Neuronal stem cell (in vitro differentiated cells): ENCODE data around the gene DCHS1.

Experiments
- DNase-seq: peaks from one replicate; pipeline ENCODE4 v3.0.0-alpha.2; 2013; ENCODE audit warnings: low spot score
- H2AFZ ChIP-seq: one replicate; pipeline ENCODE4 v1.6.1; 2013; ENCODE audit warnings: mild to moderate bottlenecking, low read length, inconsistent platforms
- H2AK5ac ChIP-seq: 2 replicates; pipeline ENCODE4 v1.6.1; 2013; ENCODE audit warnings: low read depth, mild to moderate bottlenecking, inconsistent platforms, low read length, moderate library complexity, mixed read lengths
- H2BK120ac ChIP-seq: 2 replicates; pipeline ENCODE4 v1.6.1; 2013; ENCODE audit warnings: low read depth, mild to moderate bottlenecking, inconsistent platforms, low read length, moderate library complexity, mixed read lengths
- H2BK12ac ChIP-seq: one replicate; pipeline ENCODE4 v1.6.1; 2013; ENCODE audit warnings: low read length, inconsistent platforms
- H2BK15ac ChIP-seq: 2 replicates; pipeline ENCODE4 v1.6.1; 2013; ENCODE audit warnings: mild to moderate bottlenecking, low read length, inconsistent platforms, mixed read lengths
- H2BK5ac ChIP-seq: one replicate; pipeline ENCODE4 v1.6.1; 2013; ENCODE audit warnings: inconsistent platforms, mild to moderate bottlenecking, low read length, moderate library complexity
- H3K14ac ChIP-seq: one replicate; pipeline ENCODE4 v1.6.1; 2013; ENCODE audit warnings: low read length, inconsistent platforms
- H3K18ac ChIP-seq: 2 replicates; pipeline ENCODE4 v1.6.1; 2013; ENCODE audit warnings: low read length, inconsistent platforms
- H3K23ac ChIP-seq: 2 replicates; pipeline ENCODE4 v1.6.1; 2013; ENCODE audit warnings: low read depth, mild to moderate bottlenecking, mixed read lengths, low read length, inconsistent platforms; ENCODE audit not compliant: poor library complexity
- H3K27ac ChIP-seq: replicated peaks from 3 replicates; pipeline ENCODE4 v1.5.1; 2013; ENCODE audit warnings: low read length, inconsistent platforms
- H3K27me3 ChIP-seq, 3 experiments: 2 replicates each; pipeline ENCODE4 v1.6.1; 2013; ENCODE audit warnings: low read length in 3 of 3, mild to moderate bottlenecking in 2 of 3, inconsistent platforms in 1 of 3, low read depth in 1 of 3, mixed read lengths in 1 of 3, moderate library complexity in 1 of 3; ENCODE audit not compliant: control insufficient read depth in 3 of 3, insufficient read depth in 3 of 3
- H3K36me3 ChIP-seq, 2 donors: replicated peaks in 1 of 2; 2 replicates each; pipeline ENCODE4 v1.6.1; 2013; ENCODE audit warnings: low read length in 2 of 2; ENCODE audit not compliant: control insufficient read depth in 2 of 2, insufficient read depth in 2 of 2
- H3K4ac ChIP-seq: 2 replicates; pipeline ENCODE4 v1.6.1; 2013; ENCODE audit warnings: inconsistent platforms, mild to moderate bottlenecking, low read length, moderate library complexity
- H3K4me1 ChIP-seq, 2 donors: 1 replicate in 1 of 2; 2 replicates in 1 of 2; pipeline ENCODE4 v1.6.1; 2013; ENCODE audit warnings: low read length in 2 of 2, low read depth in 1 of 2; ENCODE audit not compliant: control insufficient read depth in 2 of 2, insufficient read depth in 1 of 2
- H3K4me2 ChIP-seq: one replicate; pipeline ENCODE4 v1.6.1; 2013; ENCODE audit warnings: mild to moderate bottlenecking, low read length, inconsistent platforms; ENCODE audit not compliant: insufficient read depth, poor library complexity, severe bottlenecking
- H3K4me3 ChIP-seq, 2 donors: 2 replicates each; pipeline ENCODE4 v1.5.1; 2013; ENCODE audit warnings: low read length in 2 of 2, mild to moderate bottlenecking in 2 of 2, inconsistent platforms in 1 of 2, moderate library complexity in 1 of 2
- H3K79me1 ChIP-seq: one replicate; pipeline ENCODE4 v1.6.1; 2013; ENCODE audit warnings: low read depth, mild to moderate bottlenecking, inconsistent platforms, low read length, moderate library complexity
- H3K9ac ChIP-seq: one replicate; pipeline ENCODE4 v1.6.1; 2013; ENCODE audit warnings: mild to moderate bottlenecking, low read depth, low read length, inconsistent platforms; ENCODE audit not compliant: poor library complexity
- H3K9me3 ChIP-seq, 2 donors: replicated peaks in 1 of 2; 2 replicates each; pipeline versions ENCODE3 to v1.6.1; 2013; ENCODE audit warnings: low read length in 2 of 2, mild to moderate bottlenecking in 2 of 2, inconsistent platforms in 1 of 2, low read depth in 1 of 2, mixed read lengths in 1 of 2, moderate library complexity in 1 of 2; ENCODE audit not compliant: control insufficient read depth in 2 of 2, insufficient read depth in 1 of 2
- H4K8ac ChIP-seq: one replicate; pipeline ENCODE4 v1.6.1; 2013; ENCODE audit warnings: low read depth, mild to moderate bottlenecking, inconsistent platforms, low read length, moderate library complexity
- H4K91ac ChIP-seq: one replicate; pipeline ENCODE4 v1.6.1; 2013; ENCODE audit warnings: low read length, low read depth, mild to moderate bottlenecking, inconsistent platforms; ENCODE audit not compliant: poor library complexity
- WGBS, 2 donors: extraction: QIAGEN DNeasy Blood & Tissue Kit; methylation state at CpG; one replicate each; pipeline ENCODE4 v1.1.7; 2013; ENCODE audit warnings: missing lambda C conversion rate in 2 of 2, mixed read lengths in 1 of 2; ENCODE audit not compliant: insufficient read length in 2 of 2, insufficient replicate concordance in 1 of 2; ENCODE audit errors: extremely low coverage in 2 of 2; 5-methylcytosine and 5-hydroxymethylcytosine counted together

DCHS1 gene

GRCh38 chr11:6607190-6607795, 48.3 kb downstream of the DCHS1 start:
- no peak overlapping the region for H2AFZ ChIP-seq
- peaks cover 11% of the 10 kb centered on the region for H3K79me1 ChIP-seq
- no peak overlapping the region for H4K91ac ChIP-seq
- no peak overlapping the region for H3K18ac ChIP-seq
- no peak overlapping the region for H2BK5ac ChIP-seq
- peak overlapping the region; percentile 19 for H3K27ac ChIP-seq
- no peak overlapping the region for H2BK12ac ChIP-seq
- H2AK5ac ChIP-seq, result no peak overlapping the region
- H2BK120ac ChIP-seq, result no peak overlapping the region
- no peak overlapping the region for H2BK15ac ChIP-seq
- no peak overlapping the region for H3K9ac ChIP-seq
- DNase-seq, result no peak
- H3K14ac ChIP-seq, result no peak overlapping the region
- H3K4ac ChIP-seq, result no peak overlapping the region
- no peak overlapping the region for H3K4me3 ChIP-seq
- H3K27me3 ChIP-seq, result no peaks in the 10 kb centered on the region
- H3K4me2 ChIP-seq, result no peak overlapping the region
- H4K8ac ChIP-seq, result no peak overlapping the region
- no peak overlapping the region for H3K23ac ChIP-seq
- peaks cover 16 to 34% of the 10 kb centered on the region in 2 donors for H3K4me1 ChIP-seq
- no peaks in the 10 kb centered on the region for H3K9me3 ChIP-seq
- peaks cover 35 to 56% of the 10 kb centered on the region in 2 donors for H3K36me3 ChIP-seq

- DNase-seq, result peak; percentile 84
- Histone ChIP-seq H3K27me3 (no peaks in the 10 kb centered on the region), H3K4me2 (peak overlapping the region; percentile 35), H2BK12ac (no peak overlapping the region), H3K27ac (peak overlapping the region; percentile 68), H2AK5ac (no peak overlapping the region), H4K91ac (no peak overlapping the region), H3K14ac (no peak overlapping the region), H3K4me1 (peaks cover 18 to 36% of the 10 kb centered on the region in 2 donors), H3K4ac (no peak overlapping the region), H3K79me1 (peaks cover 9% of the 10 kb centered on the region), H3K4me3 (peak overlapping the region in 1 of 2 donors; percentile 2), H2BK120ac (no peak overlapping the region), H2AFZ (no peak overlapping the region), H3K23ac (no peak overlapping the region), H3K9ac (no peak overlapping the region), H2BK5ac (no peak overlapping the region), H3K18ac (no peak overlapping the region), H3K36me3 (peaks cover 37 to 59% of the 10 kb centered on the region in 2 donors), H3K9me3 (no peaks in the 10 kb centered on the region), H2BK15ac (no peak overlapping the region), H4K8ac (no peak overlapping the region)
- no CpG with 5 or more reads among the region's 11 CpGs for WGBS, 2 donors
These were observed 49.0 kb downstream of the DCHS1 start for GRCh38 chr11:6606471-6607189.

GRCh38 chr11:6604790-6605189, 50.8 kb downstream of the DCHS1 start:
- peak overlapping the region in 1 of 2 donors; percentile 85 for H3K4me3 ChIP-seq
- no peak overlapping the region for H2BK12ac ChIP-seq
- WGBS, 2 donors, result no CpG with 5 or more reads among the region's 3 CpGs
- H2AK5ac ChIP-seq, result no peak overlapping the region
- H3K14ac ChIP-seq, result no peak overlapping the region
- H3K4ac ChIP-seq, result no peak overlapping the region
- H3K23ac ChIP-seq, result no peak overlapping the region
- no peak overlapping the region for H2AFZ ChIP-seq
- peak overlapping the region; percentile 66 for H3K4me2 ChIP-seq
- H3K9ac ChIP-seq, result no peak overlapping the region
- H3K18ac ChIP-seq, result no peak overlapping the region
- no peak overlapping the region for H4K91ac ChIP-seq
- H3K79me1 ChIP-seq, result peaks cover 10% of the 10 kb centered on the region
- H3K4me1 ChIP-seq, result peaks cover 15 to 29% of the 10 kb centered on the region in 2 donors
- H3K9me3 ChIP-seq, result no peaks in the 10 kb centered on the region
- peaks cover 36 to 61% of the 10 kb centered on the region in 2 donors for H3K36me3 ChIP-seq
- DNase-seq, result no peak
- no peak overlapping the region for H2BK15ac ChIP-seq
- no peak overlapping the region for H4K8ac ChIP-seq
- H3K27me3 ChIP-seq, result no peaks in the 10 kb centered on the region
- no peak overlapping the region for H2BK120ac ChIP-seq
- H2BK5ac ChIP-seq, result no peak overlapping the region
- H3K27ac ChIP-seq, result no peak overlapping the region

- H3K4me2 ChIP-seq, result peak overlapping the region; percentile 66
- H2AK5ac ChIP-seq, result no peak overlapping the region
- H3K9ac ChIP-seq, result peak overlapping the region; percentile 95
- H3K18ac ChIP-seq, result peak overlapping the region; percentile 92
- no peaks in the 10 kb centered on the region for H3K9me3 ChIP-seq
- H2BK120ac ChIP-seq, result no peak overlapping the region
- peaks cover 34 to 61% of the 10 kb centered on the region in 2 donors for H3K36me3 ChIP-seq
- peak overlapping the region; percentile 95 for H2AFZ ChIP-seq
- H2BK15ac ChIP-seq, result no peak overlapping the region
- no peaks in the 10 kb centered on the region for H3K27me3 ChIP-seq
- H3K4me3 ChIP-seq, result peak overlapping the region; percentile 85 to 89
- H2BK5ac ChIP-seq, result peak overlapping the region; percentile 56
- peak overlapping the region; percentile 27 for H3K23ac ChIP-seq
- H3K4me1 ChIP-seq, result peaks cover 15 to 29% of the 10 kb centered on the region in 2 donors
- no peak overlapping the region for H4K91ac ChIP-seq
- no peak overlapping the region for H4K8ac ChIP-seq
- H2BK12ac ChIP-seq, result no peak overlapping the region
- peak overlapping the region; percentile 75 for H3K27ac ChIP-seq
- WGBS, 2 donors, result no CpG with 5 or more reads among the region's 20 CpGs
- no peak overlapping the region for H3K4ac ChIP-seq
- DNase-seq, result peak; percentile 43
- H3K14ac ChIP-seq, result peak overlapping the region; percentile 59
- peaks cover 10% of the 10 kb centered on the region for H3K79me1 ChIP-seq
These were observed 51.5 kb downstream of the DCHS1 start for GRCh38 chr11:6604081-6604626.
